Measurements from ENCODE around the gene AKAP9.
"Not testable (repeated sequence)": the region's sequence is repeated elsewhere in the genome, so short reads cannot be mapped to it uniquely, and the experiment has no call there.

The AKAP9 gene

GRCh38 chr7:91940572-91941341 is at the start of gene AKAP9:
Gene AKAP9 (plus strand): TSS chr7:91940862. CDS start chr7:91941100, 238 bp downstream.
- DNase-seq, result peak; percentile 89

GRCh38 chr7:91892099-91892705 is 48.5 kb upstream of the AKAP9 start:
- no peak for DNase-seq

DNA sequence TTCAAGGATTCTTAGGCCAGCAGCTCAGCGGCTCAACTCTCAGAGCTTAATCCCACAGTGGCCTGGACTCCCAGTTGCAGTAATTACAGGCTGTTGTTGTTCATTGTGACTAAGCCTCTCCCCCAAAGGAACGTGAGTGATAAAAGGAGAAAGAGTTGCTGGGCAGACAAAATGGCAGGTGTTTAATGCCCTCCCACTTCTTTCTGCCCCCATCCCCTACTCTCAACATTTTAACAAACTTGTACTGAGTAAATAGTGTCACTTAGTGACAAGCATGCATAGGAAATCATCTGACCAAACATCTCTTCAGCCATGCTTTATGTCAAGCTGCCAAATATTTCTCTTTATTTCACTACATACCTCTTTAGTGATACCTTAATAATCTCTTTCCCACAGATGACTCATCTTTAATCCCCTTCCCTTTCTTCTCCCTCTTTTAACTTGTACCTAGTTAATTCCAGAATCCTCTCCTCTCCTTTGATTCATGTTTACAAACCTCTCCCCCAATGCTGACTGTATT is 47.8 kb upstream of the AKAP9 start:
- no peak for DNase-seq

DNA sequence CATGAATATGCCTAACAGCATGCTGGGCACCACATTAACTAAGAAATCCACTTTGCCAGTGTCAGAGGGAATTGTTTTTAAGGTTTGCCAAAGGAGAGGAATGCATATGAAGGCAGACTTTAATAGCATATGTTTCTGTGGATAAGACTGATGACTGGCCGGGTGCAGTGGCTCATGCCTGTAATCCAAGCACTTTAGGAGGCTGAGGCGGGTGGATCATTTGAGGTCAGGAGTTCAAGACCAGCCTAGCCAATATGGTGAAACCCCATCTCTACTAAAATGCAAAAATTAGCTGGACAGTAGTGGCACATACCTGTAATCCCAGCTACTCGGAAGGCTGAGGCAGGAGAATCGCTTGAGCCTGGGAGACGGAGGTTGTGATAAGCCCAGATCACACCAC is 47.0 kb upstream of the AKAP9 start:
- not testable (repeated sequence) for DNase-seq

GRCh38 chr7:91894781-91895480 is 45.7 kb upstream of the AKAP9 start:
- DNase-seq, result no peak

- no peak for DNase-seq
These were observed 42.2 kb upstream of the AKAP9 start for GRCh38 chr7:91898240-91898992.

DNA sequence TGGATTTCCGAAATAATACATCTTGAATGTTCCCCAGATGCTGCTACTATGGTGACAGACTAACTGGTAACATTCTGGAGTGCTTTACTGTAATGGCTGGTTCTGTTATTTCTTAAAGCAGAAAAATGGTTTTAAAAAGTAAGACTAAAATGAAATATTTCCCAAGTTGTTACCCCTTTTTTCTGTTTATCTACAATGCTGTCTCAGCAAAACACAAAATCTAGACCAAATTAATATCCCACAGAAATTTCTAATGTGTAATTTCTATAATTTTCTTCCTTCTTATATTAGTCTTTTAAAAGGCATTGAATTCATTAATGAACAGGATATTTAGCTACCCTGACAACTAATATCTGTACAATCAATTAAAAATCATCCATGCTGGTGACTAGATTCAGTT is 41.1 kb upstream of the AKAP9 start:
- no peak for DNase-seq

DNA sequence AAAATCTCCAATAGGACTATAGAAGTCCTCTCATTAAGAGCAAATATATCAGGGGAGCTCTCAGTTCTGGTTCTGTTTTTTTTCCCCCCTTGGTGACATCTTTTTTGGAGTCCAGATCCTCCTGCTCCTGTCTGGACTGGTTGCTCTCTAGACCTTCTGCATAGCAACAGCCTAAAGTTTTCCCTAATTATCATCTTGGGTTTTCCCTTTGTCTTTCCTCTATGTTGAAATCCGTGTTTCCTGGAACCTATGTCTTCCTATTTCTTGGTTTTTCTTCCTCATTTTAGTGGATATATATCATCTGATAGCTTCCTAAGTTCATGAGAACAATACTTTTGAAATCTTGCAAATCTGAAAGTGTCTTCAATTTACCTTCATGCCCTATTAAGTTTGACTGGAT is 30.5 kb upstream of the AKAP9 start:
- DNase-seq, result no peak

- DNase-seq, result no peak
These were observed 29.5 kb upstream of the AKAP9 start for GRCh38 chr7:91911121-91911520.

- DNase-seq, result no peak
These were observed 28.2 kb upstream of the AKAP9 start for GRCh38 chr7:91912494-91912893.

- no peak for DNase-seq
These were observed 27.1 kb upstream of the AKAP9 start for GRCh38 chr7:91913612-91914011.

GRCh38 chr7:91915401-91916050 is 25.1 kb upstream of the AKAP9 start:
- DNase-seq, result no peak

- no peak for DNase-seq
These were observed 24.6 kb upstream of the AKAP9 start for GRCh38 chr7:91916051-91916440.

DNA sequence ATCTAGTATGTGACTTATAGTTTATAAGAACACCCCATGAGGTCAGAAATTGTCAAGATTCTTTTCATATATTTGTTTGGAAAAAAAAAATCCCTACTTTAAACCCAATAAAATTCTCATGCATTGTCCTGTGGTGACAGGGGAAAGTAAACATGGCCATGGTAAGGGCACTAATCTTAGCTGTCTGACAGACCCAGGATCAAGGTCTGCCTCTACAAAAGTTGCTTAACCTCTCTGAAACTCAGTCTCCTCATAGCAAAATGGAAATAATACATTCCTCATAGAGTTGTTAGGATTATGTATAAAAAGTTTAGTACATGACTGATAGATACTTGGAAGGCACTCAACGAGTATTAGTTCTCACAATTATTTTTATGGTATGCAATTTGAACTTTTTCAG is 22.3 kb upstream of the AKAP9 start:
- no peak for DNase-seq

DNA sequence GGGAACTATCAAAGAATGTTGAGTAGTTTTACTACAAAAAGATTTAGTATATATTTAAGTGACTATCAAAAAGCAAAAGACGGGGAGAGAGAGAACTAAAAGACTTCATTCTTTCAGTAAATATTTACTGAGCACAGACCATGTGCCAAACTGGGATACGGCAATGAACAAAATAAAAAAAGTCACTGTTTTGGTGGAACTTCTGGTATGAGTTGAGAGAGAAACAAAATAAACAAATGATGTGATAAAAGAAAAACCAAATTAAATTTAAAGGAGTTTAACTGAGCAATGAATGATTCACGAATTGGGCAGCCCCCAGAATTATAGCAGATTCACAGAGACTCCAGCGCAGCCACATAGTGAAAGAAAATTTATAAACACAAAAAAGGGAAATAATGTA is 17.8 kb upstream of the AKAP9 start:
- no peak for DNase-seq

- no peak for DNase-seq
These were observed 12.8 kb upstream of the AKAP9 start for GRCh38 chr7:91927912-91928311.

DNA sequence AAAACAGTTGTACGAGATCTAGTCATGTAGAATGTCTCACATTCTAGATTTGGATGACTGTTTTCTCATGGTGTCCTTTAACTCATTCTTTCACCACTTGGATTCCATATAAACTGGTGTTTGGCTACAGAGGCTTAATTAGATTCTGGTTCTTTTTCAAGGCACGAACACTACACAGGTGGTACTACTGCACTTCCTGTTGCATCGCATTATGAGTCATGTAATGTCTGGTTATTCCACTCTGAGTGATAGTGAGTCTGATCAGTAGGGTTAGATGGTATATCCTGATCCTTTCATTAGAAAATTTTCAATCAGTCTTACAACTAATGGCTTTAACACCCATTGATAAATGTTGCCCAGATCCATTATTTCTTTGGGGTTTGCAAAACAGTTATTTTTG is 11.2 kb upstream of the AKAP9 start:
- DNase-seq, result no peak

DNA sequence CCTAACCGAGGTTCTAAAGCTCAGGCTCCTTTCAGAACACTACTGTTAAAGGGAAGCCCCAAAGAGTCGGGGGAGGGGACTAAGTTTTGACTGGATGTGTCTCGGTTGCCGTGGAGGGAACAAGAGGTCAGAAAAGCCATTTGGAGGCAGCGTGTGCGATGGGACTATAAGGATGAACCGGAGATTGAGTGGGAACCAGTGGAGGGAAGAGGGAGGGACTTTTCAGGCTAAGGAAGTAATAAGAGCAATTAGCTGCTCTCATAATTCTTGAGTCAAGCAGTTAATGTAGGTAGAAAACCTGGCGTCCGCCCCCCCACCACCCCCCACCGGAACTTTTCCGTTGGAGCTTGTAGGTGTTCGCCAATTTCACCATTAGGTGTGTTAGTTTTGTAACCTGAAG is 491 bp upstream of the AKAP9 start:
- DNase-seq, result peak; percentile 33

DNA sequence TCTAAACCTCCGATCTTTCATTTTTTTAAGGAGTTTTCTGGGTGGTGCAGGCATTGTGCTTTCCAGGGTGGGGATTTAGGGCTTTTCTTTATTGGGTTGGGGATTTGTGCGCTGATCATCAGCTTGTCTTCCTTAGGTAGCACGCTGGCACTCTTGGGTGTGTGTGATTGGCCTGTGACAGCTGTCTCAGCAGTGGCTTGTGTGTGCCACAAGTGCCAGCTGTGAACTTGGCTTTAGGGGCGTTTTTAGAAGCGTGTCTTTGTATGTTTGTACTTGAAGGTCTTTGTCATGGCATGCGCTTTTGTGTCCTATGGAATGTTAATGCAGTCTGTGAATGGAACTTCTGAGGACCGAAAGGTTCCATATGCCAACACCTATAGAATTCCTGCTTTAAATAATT is 788 bp downstream of the AKAP9 start:
- peak; percentile 44 for DNase-seq

GRCh38 chr7:91942312-91942711 is 1.6 kb downstream of the AKAP9 start:
- no peak for DNase-seq

- DNase-seq, result not testable (repeated sequence)
These were observed 4.3 kb downstream of the AKAP9 start for GRCh38 chr7:91944970-91945369.

- DNase-seq, result no peak
These were observed 4.8 kb downstream of the AKAP9 start for GRCh38 chr7:91945476-91945875.

DNA sequence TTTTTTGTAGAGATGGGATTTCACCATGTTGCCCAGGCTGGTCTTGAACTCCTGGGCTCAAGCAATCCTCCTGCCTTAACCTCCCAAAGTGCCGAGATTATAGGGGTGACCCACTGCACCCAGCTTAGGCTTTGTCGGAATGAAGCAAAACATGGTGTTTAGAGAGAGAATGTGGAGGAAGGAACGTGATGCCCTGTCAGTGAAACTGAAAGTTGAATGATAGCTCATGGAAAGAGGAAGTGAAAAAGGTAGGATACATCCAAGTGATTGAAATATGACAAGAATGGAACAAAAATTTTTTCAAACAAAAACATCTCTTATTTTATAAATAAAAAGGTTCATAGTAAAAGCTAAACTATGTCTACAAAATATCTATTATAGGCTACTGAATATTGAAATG is 5.9 kb downstream of the AKAP9 start:
- DNase-seq, result no peak

Measured in CD4-positive, alpha-beta T cell treated with Interleukin-12 subunit alpha and Interleukin-12 subunit beta, for 1 hour (primary cell).